ENCODE measurements around the gene TMEM209. TPM values are rescaled to one million over a fixed set of nuclear protein-coding genes. Genes with fewer than 3 reads are reported as not detected.

TMEM209 gene
- total RNA-seq, 1 donor from 2014 or later: 22.7 TPM

GRCh38 chr7:130143986-130144311 is 61.3 kb downstream of the TMEM209 start:
- Mint-ChIP-seq H3K36me3 (ENCODE audit: unreplicated experiment) (peaks cover 2% of the 10 kb centered on the region), H3K4me3 (ENCODE audit: unreplicated experiment) (no peak overlapping the region), H3K27me3 (ENCODE audit: unreplicated experiment) (no peaks in the 10 kb centered on the region), H3K4me1 (ENCODE audit: unreplicated experiment) (peaks cover 17% of the 10 kb centered on the region), H3K27ac (ENCODE audit: unreplicated experiment) (no peak overlapping the region), H3K9me3 (ENCODE audit: unreplicated experiment) (no peaks in the 10 kb centered on the region)
- DNase-seq (ENCODE audit: extremely low spot score, unreplicated experiment): peak; percentile 64
- no peak for TF ChIP-seq CTCF (IDR thresholded peaks at IDR 0.05)

DNA sequence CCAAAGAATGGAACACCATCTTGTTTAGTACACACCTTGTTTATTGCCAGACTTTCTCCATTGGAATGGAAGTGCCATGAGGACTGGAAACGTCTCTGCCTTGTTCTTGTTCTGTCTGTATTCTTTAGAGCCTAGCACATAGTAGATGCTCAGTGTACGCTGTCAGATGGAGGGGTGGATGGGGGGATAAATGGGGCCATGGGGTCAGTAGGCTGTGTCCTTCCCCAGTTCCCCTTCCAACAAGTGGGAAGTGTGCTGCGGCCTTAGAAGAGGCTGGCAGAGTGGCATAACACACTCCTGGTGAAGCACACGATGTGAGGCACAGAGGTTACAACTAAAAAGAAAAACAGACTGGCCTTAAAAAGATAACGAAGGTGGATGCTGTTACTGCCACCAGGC is 61.9 kb downstream of the TMEM209 start:
- Mint-ChIP-seq H3K4me3 (ENCODE audit: unreplicated experiment) (no peak overlapping the region), H3K36me3 (ENCODE audit: unreplicated experiment) (peaks cover 4% of the 10 kb centered on the region), H3K27ac (ENCODE audit: unreplicated experiment) (no peak overlapping the region), H3K9me3 (ENCODE audit: unreplicated experiment) (no peaks in the 10 kb centered on the region), H3K4me1 (ENCODE audit: unreplicated experiment) (peaks cover 17% of the 10 kb centered on the region), H3K27me3 (ENCODE audit: unreplicated experiment) (no peaks in the 10 kb centered on the region)
- no peak for TF ChIP-seq CTCF (IDR thresholded peaks at IDR 0.05)
- DNase-seq (ENCODE audit: extremely low spot score, unreplicated experiment): peak; percentile 40

GRCh38 chr7:130142654-130143333 is 62.4 kb downstream of the TMEM209 start:
- no peak overlapping the region for H3K4me3 Mint-ChIP-seq (ENCODE audit: unreplicated experiment)
- H3K27ac Mint-ChIP-seq (ENCODE audit: unreplicated experiment): no peak overlapping the region
- DNase-seq (ENCODE audit: extremely low spot score, unreplicated experiment): peak; percentile 68
- no peaks in the 10 kb centered on the region for H3K9me3 Mint-ChIP-seq (ENCODE audit: unreplicated experiment)
- peaks cover 17% of the 10 kb centered on the region for H3K4me1 Mint-ChIP-seq (ENCODE audit: unreplicated experiment)
- no peaks in the 10 kb centered on the region for H3K27me3 Mint-ChIP-seq (ENCODE audit: unreplicated experiment)
- peaks cover 5% of the 10 kb centered on the region for H3K36me3 Mint-ChIP-seq (ENCODE audit: unreplicated experiment)
- TF ChIP-seq CTCF (IDR thresholded peaks at IDR 0.05): no peak

GRCh38 chr7:130141884-130142653 is 63.1 kb downstream of the TMEM209 start:
- DNase-seq (ENCODE audit: extremely low spot score, unreplicated experiment): peak; percentile 65
- TF ChIP-seq CTCF (IDR thresholded peaks at IDR 0.05): no peak
- H3K4me3 Mint-ChIP-seq (ENCODE audit: unreplicated experiment): peak overlapping the region; percentile 35
- H3K9me3 Mint-ChIP-seq (ENCODE audit: unreplicated experiment): no peaks in the 10 kb centered on the region
- H3K36me3 Mint-ChIP-seq (ENCODE audit: unreplicated experiment): peaks cover 8% of the 10 kb centered on the region
- no peaks in the 10 kb centered on the region for H3K27me3 Mint-ChIP-seq (ENCODE audit: unreplicated experiment)
- peak overlapping the region; percentile 90 for H3K27ac Mint-ChIP-seq (ENCODE audit: unreplicated experiment)
- peaks cover 17% of the 10 kb centered on the region for H3K4me1 Mint-ChIP-seq (ENCODE audit: unreplicated experiment)

GRCh38 chr7:130141161-130141883 is 63.9 kb downstream of the TMEM209 start:
- Mint-ChIP-seq H3K4me1 (ENCODE audit: unreplicated experiment) (peaks cover 17% of the 10 kb centered on the region), H3K9me3 (ENCODE audit: unreplicated experiment) (no peaks in the 10 kb centered on the region), H3K4me3 (ENCODE audit: unreplicated experiment) (peak overlapping the region; percentile 35), H3K27me3 (ENCODE audit: unreplicated experiment) (no peaks in the 10 kb centered on the region), H3K27ac (ENCODE audit: unreplicated experiment) (peak overlapping the region; percentile 90), H3K36me3 (ENCODE audit: unreplicated experiment) (peaks cover 10% of the 10 kb centered on the region)
- TF ChIP-seq CTCF (IDR thresholded peaks at IDR 0.05): no peak
- peak; percentile 85 for DNase-seq (ENCODE audit: extremely low spot score, unreplicated experiment)
